ENCODE results near the gene AVEN. TPM values are rescaled to one million over a fixed set of nuclear protein-coding genes. Genes with fewer than 3 reads are reported as not detected.

The AVEN gene
- total and polyA plus RNA-seq, 2 of the 4 experiments (the other 2 are of a cell fraction) = 9.1 to 17.6 TPM

GRCh38 chr15:33915571-33916407 lies 123.2 kb downstream of the AVEN start:
- no peaks in the 10 kb centered on the region for H3K27me3 ChIP-seq (ENCODE audit: control insufficient read depth, insufficient read depth, low read length)
- no peak overlapping the region for H3K4me2 ChIP-seq (ENCODE audit: low read depth, low read length)
- H3K9ac ChIP-seq (ENCODE audit: low read depth, low read length) = no peak overlapping the region
- WGBS, 2 experiments (ENCODE audit: extremely low coverage in 2 of 2, insufficient read length in 1 of 2) = 82% methylated on average over 3 of the region's 11 CpGs; no CpG with 5 or more reads in 1 of the 2 experiments
- H3K4ac ChIP-seq (ENCODE audit: low read depth, low read length) = no peak overlapping the region
- ATAC-seq (ENCODE audit: low read depth) (no peak), DNase-seq (no peak)
- H3K56ac ChIP-seq (ENCODE audit: extremely low read depth, insufficient read depth, low read length) = no peak overlapping the region
- POLR2A ChIA-PET (ENCODE audit: unreplicated experiment) = no interaction called here
- CTCF ChIA-PET = no interaction called here
- no peak overlapping the region for H2AK9ac ChIP-seq (replicated peaks; ENCODE audit: low read depth, low read length, poor library complexity)
- dilution Hi-C loops (cut with HindIII; ENCODE audit: low sequenced_read_pairs, unreplicated experiment) (no loop called here), in situ Hi-C loops (cut with MboI; ENCODE audit: low sequenced_read_pairs) (no loop called here), intact Hi-C loops (cut with micrococcal nuclease) (no loop called here)
- no peak overlapping the region for H3K23ac ChIP-seq (ENCODE audit: low read depth, low read length)
- TF ChIP-seq USF2 (IDR thresholded peaks at IDR 0.05; ENCODE audit: low read depth, low read length) = no peak
- TF ChIP-seq CEBPB (IDR thresholded peaks at IDR 0.05; ENCODE audit: low read depth, low read length) = no peak
- TF ChIP-seq CTCF (conservative IDR thresholded peaks at IDR 0.05; ENCODE audit: low read depth, low read length) = no peak
- TF ChIP-seq CHD1 (IDR thresholded peaks at IDR 0.05; ENCODE audit: low read depth, low read length) = no peak
- no peak for TF ChIP-seq FOS (IDR thresholded peaks at IDR 0.05; ENCODE audit: low read depth, low read length)
- TF ChIP-seq ELK1 (IDR thresholded peaks at IDR 0.05; ENCODE audit: borderline replicate concordance, low read depth, low read length) = no peak
- no peak for TF ChIP-seq MAFK (IDR thresholded peaks at IDR 0.05; ENCODE audit: low read depth, low read length)
- no peak for TF ChIP-seq BHLHE40 (IDR thresholded peaks at IDR 0.05; ENCODE audit: low read depth, low read length)
- TF ChIP-seq MXI1 (IDR thresholded peaks at IDR 0.05; ENCODE audit: borderline replicate concordance, low read depth, low read length) = no peak
- no peak for TF ChIP-seq RFX5 (IDR thresholded peaks at IDR 0.05; ENCODE audit: low read depth, low read length)
- no peak for TF ChIP-seq MAZ (IDR thresholded peaks at IDR 0.05; ENCODE audit: borderline replicate concordance, low read depth, low read length)
- no peak for TF ChIP-seq SMC3 (IDR thresholded peaks at IDR 0.05; ENCODE audit: low read depth, low read length)
- no TSS peak for BruUV-seq (replicated peaks)
- H3K18ac ChIP-seq (ENCODE audit: low read depth, low read length) = no peak overlapping the region
- no peak overlapping the region for H4K5ac ChIP-seq (ENCODE audit: low read depth, low read length)
- H3K36me3 ChIP-seq (ENCODE audit: control insufficient read depth, insufficient read depth, low read length) = no peaks in the 10 kb centered on the region
- no peak overlapping the region for H2AFZ ChIP-seq (replicated peaks; ENCODE audit: low read length, poor library complexity)
- no peak overlapping the region for H4K91ac ChIP-seq (ENCODE audit: insufficient read depth, low read depth, low read length)
- H2BK5ac ChIP-seq (ENCODE audit: low read depth, low read length, poor library complexity, severe bottlenecking) = no peak overlapping the region
- H2BK20ac ChIP-seq (ENCODE audit: low read depth, low read length) = no peak overlapping the region
- H3K9me1 ChIP-seq (ENCODE audit: insufficient read depth, low read length) = peaks cover 3% of the 10 kb centered on the region; the same call in 1 of the 2 replicates
- no peaks in the 10 kb centered on the region for H3K9me3 ChIP-seq (ENCODE audit: control insufficient read depth, insufficient read depth, low read length)
- H4K20me1 ChIP-seq (ENCODE audit: insufficient read depth, low read length) = no peaks in the 10 kb centered on the region
- no peak overlapping the region for H3K27ac ChIP-seq (ENCODE audit: insufficient read depth, low read length)
- H2BK15ac ChIP-seq (ENCODE audit: low read depth, low read length) = no peak overlapping the region
- H2AK5ac ChIP-seq (ENCODE audit: low read depth, low read length) = no peak overlapping the region
- no peaks in the 10 kb centered on the region for H3K79me1 ChIP-seq (ENCODE audit: low read depth in 1 of 2, low read length in 2 of 2)
- H3K4me3 ChIP-seq (ENCODE audit: insufficient read depth, low read depth, low read length) = no peak overlapping the region
- H3K4me1 ChIP-seq (ENCODE audit: control insufficient read depth, insufficient read depth, low read length) = peaks cover 3% of the 10 kb centered on the region; the same call in 1 of the 2 replicates
- H2BK120ac ChIP-seq (ENCODE audit: low read depth, low read length) = no peak overlapping the region
- no peak overlapping the region for H4K8ac ChIP-seq (ENCODE audit: low read depth in 2 of 2, low read length in 2 of 2)
- H3K14ac ChIP-seq (replicated peaks; ENCODE audit: low read depth, low read length) = no peak overlapping the region

Data from IMR-90 (cell line).